ENCODE data around the gene RAD51D.

The RAD51D gene

GRCh38 chr17:35129973-35130351 lies 10.3 kb upstream of the RAD51D start:
- no peaks in the 10 kb centered on the region for H3K4me1 ChIP-seq (ENCODE audit: insufficient read depth, low read length)
- peaks cover 48% of the 10 kb centered on the region for H3K36me3 ChIP-seq (ENCODE audit: insufficient read depth, low read length)
- H3K27me3 ChIP-seq (ENCODE audit: insufficient read depth, low read length, poor library complexity): no peaks in the 10 kb centered on the region
- no peak overlapping the region for H3K9ac ChIP-seq (ENCODE audit: low read depth, low read length)
- ATAC-seq (ENCODE audit: insufficient read depth, low read depth) (peak; percentile 23; the same call in 1 of the 3 replicates), DNase-seq (no peak)
- H3K4me3 ChIP-seq (ENCODE audit: low read depth in 1 of 2, low read length in 2 of 2): no peak overlapping the region
- H3K79me2 ChIP-seq (ENCODE audit: insufficient read depth, low read length): no peaks in the 10 kb centered on the region
- H4K20me1 ChIP-seq (ENCODE audit: insufficient read depth, low read length): peaks cover 17% of the 10 kb centered on the region
- H3K4me2 ChIP-seq (ENCODE audit: insufficient read depth, low read length): no peak overlapping the region
- TF ChIP-seq, protein P1, sequence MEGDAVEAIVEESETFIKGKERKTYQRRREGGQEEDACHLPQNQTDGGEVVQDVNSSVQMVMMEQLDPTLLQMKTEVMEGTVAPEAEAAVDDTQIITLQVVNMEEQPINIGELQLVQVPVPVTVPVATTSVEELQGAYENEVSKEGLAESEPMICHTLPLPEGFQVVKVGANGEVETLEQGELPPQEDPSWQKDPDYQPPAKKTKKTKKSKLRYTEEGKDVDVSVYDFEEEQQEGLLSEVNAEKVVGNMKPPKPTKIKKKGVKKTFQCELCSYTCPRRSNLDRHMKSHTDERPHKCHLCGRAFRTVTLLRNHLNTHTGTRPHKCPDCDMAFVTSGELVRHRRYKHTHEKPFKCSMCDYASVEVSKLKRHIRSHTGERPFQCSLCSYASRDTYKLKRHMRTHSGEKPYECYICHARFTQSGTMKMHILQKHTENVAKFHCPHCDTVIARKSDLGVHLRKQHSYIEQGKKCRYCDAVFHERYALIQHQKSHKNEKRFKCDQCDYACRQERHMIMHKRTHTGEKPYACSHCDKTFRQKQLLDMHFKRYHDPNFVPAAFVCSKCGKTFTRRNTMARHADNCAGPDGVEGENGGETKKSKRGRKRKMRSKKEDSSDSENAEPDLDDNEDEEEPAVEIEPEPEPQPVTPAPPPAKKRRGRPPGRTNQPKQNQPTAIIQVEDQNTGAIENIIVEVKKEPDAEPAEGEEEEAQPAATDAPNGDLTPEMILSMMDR (IDR thresholded peaks at IDR 0.05; ENCODE audit: borderline replicate concordance, extremely low read depth, low read length, poor library complexity, severe bottlenecking): no peak
- TF ChIP-seq EZH2 (IDR thresholded peaks at IDR 0.05; ENCODE audit: borderline replicate concordance, low read depth, low read length, severe bottlenecking): no peak
- H3K9me3 ChIP-seq (ENCODE audit: insufficient read depth, low read length, severe bottlenecking): no peaks in the 10 kb centered on the region
- no peak overlapping the region for H3K27ac ChIP-seq (ENCODE audit: low read length)
- H2AFZ ChIP-seq (ENCODE audit: low read depth, low read length): no peak overlapping the region

DNA sequence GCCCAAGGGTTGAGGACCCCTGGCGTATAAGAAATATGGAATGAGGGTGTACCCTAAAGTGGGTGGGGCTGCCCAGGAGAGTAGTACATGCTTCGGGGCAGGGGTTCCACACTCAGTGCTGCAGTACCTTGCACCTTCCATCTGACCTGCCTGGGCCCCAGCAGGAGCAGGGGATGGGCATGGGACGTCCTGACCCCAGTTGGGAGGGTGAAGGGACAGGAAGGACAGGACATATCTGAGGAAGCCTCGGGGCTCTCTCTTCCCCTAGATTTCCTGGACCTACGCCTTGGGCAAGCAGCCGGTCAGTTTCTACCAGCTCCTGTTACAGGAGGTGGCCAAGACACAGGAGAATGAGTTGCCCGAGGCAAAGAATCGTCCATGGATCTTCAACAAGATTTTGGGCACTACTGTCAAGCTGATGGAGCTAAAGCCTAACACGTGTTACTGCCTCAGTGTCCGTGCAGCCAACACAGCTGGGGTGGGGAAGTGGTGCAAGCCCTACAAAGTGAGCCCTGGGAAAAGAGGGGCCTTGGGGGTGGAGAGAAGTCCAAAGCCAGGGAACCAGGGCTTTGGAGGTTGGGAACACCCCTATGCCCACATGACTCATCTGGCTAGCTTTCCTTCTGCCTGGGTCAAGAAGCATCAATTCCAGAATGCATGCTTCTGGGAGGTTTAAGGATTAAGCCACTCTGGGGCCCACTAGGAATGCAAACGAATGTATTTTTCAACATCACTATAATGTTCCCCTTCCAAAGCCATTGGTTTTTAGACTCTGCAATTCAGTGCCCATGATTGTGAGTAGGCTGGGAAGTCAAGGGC lies 9.7 kb upstream of the RAD51D start:
- no peak overlapping the region for H3K27ac ChIP-seq (ENCODE audit: low read length)
- no peaks in the 10 kb centered on the region for H3K79me2 ChIP-seq (ENCODE audit: insufficient read depth, low read length)
- H3K9me3 ChIP-seq (ENCODE audit: insufficient read depth, low read length, severe bottlenecking): no peaks in the 10 kb centered on the region
- no peaks in the 10 kb centered on the region for H3K27me3 ChIP-seq (ENCODE audit: insufficient read depth, low read length, poor library complexity)
- H3K4me3 ChIP-seq (ENCODE audit: low read depth in 1 of 2, low read length in 2 of 2): no peak overlapping the region
- no peak overlapping the region for H3K4me2 ChIP-seq (ENCODE audit: insufficient read depth, low read length)
- TF ChIP-seq, protein P1 (IDR thresholded peaks at IDR 0.05; ENCODE audit: borderline replicate concordance, extremely low read depth, low read length, poor library complexity, severe bottlenecking): no peak
- TF ChIP-seq EZH2 (IDR thresholded peaks at IDR 0.05; ENCODE audit: borderline replicate concordance, low read depth, low read length, severe bottlenecking): no peak
- H2AFZ ChIP-seq (ENCODE audit: low read depth, low read length): no peak overlapping the region
- H3K4me1 ChIP-seq (ENCODE audit: insufficient read depth, low read length): no peaks in the 10 kb centered on the region
- ATAC-seq (ENCODE audit: insufficient read depth, low read depth) (peak; percentile 40), DNase-seq (no peak)
- peaks cover 17% of the 10 kb centered on the region for H4K20me1 ChIP-seq (ENCODE audit: insufficient read depth, low read length)
- peaks cover 42% of the 10 kb centered on the region for H3K36me3 ChIP-seq (ENCODE audit: insufficient read depth, low read length)
- no peak overlapping the region for H3K9ac ChIP-seq (ENCODE audit: low read depth, low read length)

GRCh38 chr17:35127751-35128514 lies 8.3 kb upstream of the RAD51D start:
- TF ChIP-seq EZH2 (IDR thresholded peaks at IDR 0.05; ENCODE audit: borderline replicate concordance, low read depth, low read length, severe bottlenecking): no peak
- TF ChIP-seq, protein P1 (IDR thresholded peaks at IDR 0.05; ENCODE audit: borderline replicate concordance, extremely low read depth, low read length, poor library complexity, severe bottlenecking): no peak

More at GRCh38 chr17:35127751-35128514, 8.3 kb upstream of the RAD51D start:
- DNase-seq (no peak), ATAC-seq (ENCODE audit: insufficient read depth, low read depth) (no peak)
- Histone ChIP-seq H3K9me3 (ENCODE audit: insufficient read depth, low read length, severe bottlenecking) (no peaks in the 10 kb centered on the region), H3K4me3 (ENCODE audit: low read depth in 1 of 2, low read length in 2 of 2) (no peak overlapping the region), H3K9ac (ENCODE audit: low read depth, low read length) (no peak overlapping the region), H3K4me2 (ENCODE audit: insufficient read depth, low read length) (no peak overlapping the region), H3K27me3 (ENCODE audit: insufficient read depth, low read length, poor library complexity) (no peaks in the 10 kb centered on the region), H3K79me2 (ENCODE audit: insufficient read depth, low read length) (no peaks in the 10 kb centered on the region), H3K4me1 (ENCODE audit: insufficient read depth, low read length) (no peaks in the 10 kb centered on the region), H2AFZ (ENCODE audit: low read depth, low read length) (no peak overlapping the region), H3K36me3 (ENCODE audit: insufficient read depth, low read length) (peaks cover 28% of the 10 kb centered on the region), H3K27ac (ENCODE audit: low read length) (no peak overlapping the region), H4K20me1 (ENCODE audit: insufficient read depth, low read length) (peaks cover 13% of the 10 kb centered on the region)

All from DND-41 (cell line).